Suprapubic skin (tissue), 4 donors: ENCODE results near the gene FHL5.

Source experiments
- POLR2A ChIP-seq, 2 donors: fragments of 450-650 bp; IDR thresholded peaks; one replicate each; pipeline ENCODE4 v1.6.1; 2017; ENCODE audit warnings: antibody characterized with exemption in 2 of 2, mild to moderate bottlenecking in 2 of 2, moderate library complexity in 2 of 2
- POLR2AphosphoS5 ChIP-seq, 3 donors: sonication (generic); formaldehyde crosslinking; IDR thresholded peaks; one replicate each; pipeline ENCODE4 v1.6.1; 2017; ENCODE audit warnings: antibody characterized with exemption in 3 of 3
- TF ChIP-seq, protein P1 (sequence below), 2 donors: fragments of 200-600 bp in 1 of 2; fragments of 450-650 bp in 1 of 2; sonication (generic) in 1 of 2; IDR thresholded peaks; one replicate each; pipeline ENCODE4 v1.5.1; 2016 to 2019; ENCODE audit warnings: antibody characterized with exemption in 2 of 2, mild to moderate bottlenecking in 1 of 2, moderate library complexity in 1 of 2

DNA sequence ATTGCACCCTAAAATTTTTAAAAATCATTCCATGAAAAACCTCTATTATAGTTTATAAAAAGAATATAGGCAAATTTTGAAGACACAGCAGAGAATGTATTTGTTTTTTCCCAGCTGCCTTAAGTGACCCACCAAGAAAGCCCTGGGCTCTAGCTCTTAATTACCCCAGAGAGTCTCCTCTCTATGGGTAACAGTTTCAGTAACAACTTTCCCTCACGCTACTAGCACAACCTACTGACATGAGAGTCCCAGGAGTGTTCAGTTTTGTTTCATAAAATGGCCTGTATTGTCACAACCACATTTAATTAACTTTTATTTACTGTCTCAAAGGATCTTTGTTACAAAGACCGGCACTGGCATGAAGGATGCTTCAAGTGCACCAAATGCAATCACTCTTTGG lies 41.5 kb downstream of the FHL5 start:
- TF ChIP-seq, protein P1, sequence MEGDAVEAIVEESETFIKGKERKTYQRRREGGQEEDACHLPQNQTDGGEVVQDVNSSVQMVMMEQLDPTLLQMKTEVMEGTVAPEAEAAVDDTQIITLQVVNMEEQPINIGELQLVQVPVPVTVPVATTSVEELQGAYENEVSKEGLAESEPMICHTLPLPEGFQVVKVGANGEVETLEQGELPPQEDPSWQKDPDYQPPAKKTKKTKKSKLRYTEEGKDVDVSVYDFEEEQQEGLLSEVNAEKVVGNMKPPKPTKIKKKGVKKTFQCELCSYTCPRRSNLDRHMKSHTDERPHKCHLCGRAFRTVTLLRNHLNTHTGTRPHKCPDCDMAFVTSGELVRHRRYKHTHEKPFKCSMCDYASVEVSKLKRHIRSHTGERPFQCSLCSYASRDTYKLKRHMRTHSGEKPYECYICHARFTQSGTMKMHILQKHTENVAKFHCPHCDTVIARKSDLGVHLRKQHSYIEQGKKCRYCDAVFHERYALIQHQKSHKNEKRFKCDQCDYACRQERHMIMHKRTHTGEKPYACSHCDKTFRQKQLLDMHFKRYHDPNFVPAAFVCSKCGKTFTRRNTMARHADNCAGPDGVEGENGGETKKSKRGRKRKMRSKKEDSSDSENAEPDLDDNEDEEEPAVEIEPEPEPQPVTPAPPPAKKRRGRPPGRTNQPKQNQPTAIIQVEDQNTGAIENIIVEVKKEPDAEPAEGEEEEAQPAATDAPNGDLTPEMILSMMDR (IDR thresholded peaks at IDR 0.05) = no peak
- TF ChIP-seq POLR2A (IDR thresholded peaks at IDR 0.05) (no peak), POLR2AphosphoS5 (IDR thresholded peaks at IDR 0.05) (no peak)
